HCT116 (cell line): Measurements from ENCODE around the gene EFR3B. TPM values are rescaled to one million over a fixed set of nuclear protein-coding genes. Genes with fewer than 3 reads are reported as not detected.

Experiments used
- ATAC-seq: fragments of 200-7000 bp; cut with Tn5 transposase; 2 replicates; pipeline ENCODE4 v1.9.1; 2020; ENCODE audit warnings: mild to moderate bottlenecking, moderate library complexity
- BruUV-seq: library from RNA; stranded (reverse); fragments of 400-500 nt; replicated peaks from 2 replicates; lab custom pipeline; 2021; lab: Mats Ljungman, UMichigan
- CTCF ChIA-PET: fragments of 300-600 bp; sonication (Branson Sonifier 250); formaldehyde crosslinking; loops from one replicate; lab custom pipeline; 2021; ENCODE audit warnings: antibody characterized with exemption; lab: Charles Lee
- POLR2A ChIA-PET: fragments of 300-600, 350-600 bp; sonication (Branson Sonifier 250); formaldehyde crosslinking; loops from one replicate; lab custom pipeline; 2021; ENCODE audit warnings: antibody characterized with exemption; lab: Charles Lee
- RAD21 ChIA-PET, 2 experiments: fragments of 300-600 bp; sonication (Branson Sonifier 250); formaldehyde crosslinking; loops; one replicate each; lab custom pipeline; 2023; ENCODE audit warnings: low total read pairs in 2 of 2; ENCODE audit not compliant: uncharacterized antibody in 2 of 2, unreplicated experiment in 2 of 2, low non-redundant PET in 1 of 2; lab: Charles Lee
- DNase-seq: peaks from one replicate; pipeline ENCODE4 v3.0.0-alpha.2; 2010; ENCODE audit warnings: low read depth, low spot score
- H2AFZ ChIP-seq: fragments of 200-600 bp; shearing (Covaris generic), sonication (generic); 2 replicates; pipeline ENCODE4 v1.6.1; 2017; ENCODE audit warnings: low read depth, mixed run types, mixed read lengths, antibody characterized with exemption, low read length; ENCODE audit not compliant: poor library complexity, severe bottlenecking
- H3K27ac ChIP-seq: 2 replicates; pipeline ENCODE4 v1.5.1; 2012; ENCODE audit warnings: low read depth, low read length
- H3K27me3 ChIP-seq: fragments of 200-600 bp; sonication (generic); 2 replicates; pipeline ENCODE4 v1.6.1; 2016; ENCODE audit warnings: mixed run types, low read length, mixed read lengths; ENCODE audit not compliant: insufficient read depth
- H3K36me3 ChIP-seq, 2 experiments: fragments of 200-500 bp in 1 of 2; fragments of 200-600 bp in 1 of 2; sonication (Bioruptor generic) in 1 of 2; sonication (generic) in 1 of 2; 2 replicates each; pipeline versions ENCODE4 v1.5.1 to v1.6.1; 2014 to 2016; ENCODE audit warnings: low read length in 2 of 2, inconsistent platforms in 1 of 2, mixed read lengths in 1 of 2, mixed run types in 1 of 2; ENCODE audit not compliant: insufficient read depth in 2 of 2, control insufficient read depth in 1 of 2
- H3K4me1 ChIP-seq, 2 experiments: fragments of 200-600 bp in 1 of 2; sonication (generic) in 1 of 2; 2 replicates each; pipeline versions ENCODE4 v1.5.1 to v1.6.1; 2012 to 2017; ENCODE audit warnings: low read length in 2 of 2, inconsistent platforms in 1 of 2, mild to moderate bottlenecking in 1 of 2, mixed read lengths in 1 of 2, mixed run types in 1 of 2, moderate library complexity in 1 of 2; ENCODE audit not compliant: insufficient read depth in 2 of 2, control insufficient read depth in 1 of 2
- H3K4me2 ChIP-seq: fragments of 200-600 bp; sonication (generic); 2 replicates; pipeline ENCODE4 v1.6.1; 2017; ENCODE audit warnings: mixed run types, low read length, mixed read lengths
- H3K4me3 ChIP-seq, 2 experiments: fragments of 200-600 bp in 1 of 2; sonication (generic) in 1 of 2; replicated peaks in 1 of 2; 2 replicates each; pipeline ENCODE4 v1.5.1; 2011 to 2016; ENCODE audit warnings: low read length in 2 of 2, control low read depth in 1 of 2, low read depth in 1 of 2, mild to moderate bottlenecking in 1 of 2, mixed read lengths in 1 of 2, mixed run types in 1 of 2
- H3K79me2 ChIP-seq: fragments of 200-600 bp; sonication (generic); 2 replicates; pipeline ENCODE4 v1.6.1; 2017; ENCODE audit warnings: mild to moderate bottlenecking, mixed run types, low read length, moderate library complexity, mixed read lengths; ENCODE audit not compliant: insufficient read depth
- H3K9ac ChIP-seq: fragments of 200-600 bp; sonication (generic); 2 replicates; pipeline ENCODE4 v1.6.1; 2016; ENCODE audit warnings: low read length, mixed read lengths
- H3K9me2 ChIP-seq: fragments of 200-600 bp; sonication (generic), shearing (Covaris generic); 2 replicates; pipeline ENCODE4 v1.6.1; 2017; ENCODE audit warnings: mixed run types, mild to moderate bottlenecking, moderate library complexity; ENCODE audit not compliant: insufficient read depth
- H3K9me3 ChIP-seq, 2 experiments: fragments of 200-500 bp in 1 of 2; fragments of 200-600 bp in 1 of 2; sonication (Bioruptor generic) in 1 of 2; sonication (generic) in 1 of 2; 2 replicates each; pipeline ENCODE4 v1.6.1; 2014 to 2017; ENCODE audit warnings: low read length in 2 of 2, mixed read lengths in 2 of 2, inconsistent platforms in 1 of 2, low read depth in 1 of 2, mild to moderate bottlenecking in 1 of 2, mixed run types in 1 of 2, moderate library complexity in 1 of 2; ENCODE audit not compliant: control insufficient read depth in 1 of 2, insufficient read depth in 1 of 2
- H4K20me1 ChIP-seq: fragments of 200-600 bp; sonication (generic), shearing (Covaris generic); 2 replicates; pipeline ENCODE4 v1.6.1; 2017; ENCODE audit warnings: mixed run types, mild to moderate bottlenecking, moderate library complexity; ENCODE audit not compliant: insufficient read depth
- ATF3 ChIP-seq: IDR thresholded peaks from 2 replicates; pipeline ENCODE4 v1.6.1; 2012
- CEBPB ChIP-seq: IDR thresholded peaks from 2 replicates; pipeline ENCODE4 v1.6.1; 2012; ENCODE audit warnings: low read depth
- CTCF ChIP-seq, 3 experiments: fragments of 200-600 bp in 1 of 3; sonication (generic) in 1 of 3; IDR thresholded peaks in 2 of 3; conservative IDR thresholded peaks in 1 of 3; 2 replicates each; pipeline ENCODE4 v1.5.1; 2012 to 2017; ENCODE audit warnings: low read depth in 2 of 3, low read length in 2 of 3, antibody characterized with exemption in 1 of 3, borderline replicate concordance in 1 of 3, control low read depth in 1 of 3, mild to moderate bottlenecking in 1 of 3, mixed read lengths in 1 of 3, mixed run types in 1 of 3, moderate library complexity in 1 of 3; ENCODE audit not compliant: insufficient read depth in 1 of 3
- ELF1 ChIP-seq: IDR thresholded peaks from 2 replicates; pipeline ENCODE4 v1.6.1; 2012; ENCODE audit warnings: low read depth, borderline replicate concordance
- EZH2 ChIP-seq: fragments of 200-600 bp; sonication (generic); IDR thresholded peaks from 2 replicates; pipeline ENCODE4 v1.6.1; 2017; ENCODE audit warnings: antibody characterized with exemption, mixed run types
- FOSL1 ChIP-seq: IDR thresholded peaks from 2 replicates; pipeline ENCODE4 v1.6.1; 2012; ENCODE audit warnings: low read depth
- JUND ChIP-seq: IDR thresholded peaks from 2 replicates; pipeline ENCODE4 v1.6.1; 2012
- MAX ChIP-seq: IDR thresholded peaks from 2 replicates; pipeline ENCODE4 v1.6.1; 2012
- POLR2A ChIP-seq: IDR thresholded peaks from 2 replicates; pipeline ENCODE4 v1.7.0; 2011; ENCODE audit warnings: borderline replicate concordance; ENCODE audit not compliant: insufficient read depth, insufficient read length; ENCODE audit errors: extremely low read depth
- POLR2AphosphoS5 ChIP-seq: IDR thresholded peaks from 2 replicates; pipeline ENCODE4 v1.6.1; 2011; ENCODE audit warnings: mild to moderate bottlenecking, low read depth, low read length, moderate library complexity
- RAD21 ChIP-seq: IDR thresholded peaks from 2 replicates; pipeline ENCODE4 v1.6.1; 2012; ENCODE audit warnings: low read depth, mild to moderate bottlenecking
- REST ChIP-seq: IDR thresholded peaks from 2 replicates; pipeline ENCODE4 v1.6.1; 2012; ENCODE audit warnings: low read depth
- SIN3A ChIP-seq: IDR thresholded peaks from 2 replicates; pipeline ENCODE4 v1.6.1; 2012; ENCODE audit warnings: low read depth
- SP1 ChIP-seq: IDR thresholded peaks from 2 replicates; pipeline ENCODE4 v1.6.1; 2012; ENCODE audit warnings: low read depth
- SRF ChIP-seq: IDR thresholded peaks from 2 replicates; pipeline ENCODE4 v1.6.1; 2012; ENCODE audit warnings: low read depth
- YY1 ChIP-seq: IDR thresholded peaks from 2 replicates; pipeline ENCODE4 v1.6.1; 2011; ENCODE audit warnings: low read length, low read depth, moderate library complexity, mild to moderate bottlenecking; ENCODE audit not compliant: insufficient replicate concordance; ENCODE audit errors: extremely low read depth
- ZBTB33 ChIP-seq: IDR thresholded peaks from 2 replicates; pipeline ENCODE4 v1.6.1; 2011; ENCODE audit warnings: mild to moderate bottlenecking, low read length, moderate library complexity; ENCODE audit not compliant: insufficient replicate concordance; ENCODE audit errors: extremely low read depth
- ZFX ChIP-seq: fragments of 450-650 bp; IDR thresholded peaks from 2 replicates; pipeline ENCODE4 v1.6.1; 2017
- ZNF274 ChIP-seq: fragments of 200-500 bp; sonication (Bioruptor generic); IDR thresholded peaks from 2 replicates; pipeline ENCODE4 v1.6.1; 2014; ENCODE audit warnings: mild to moderate bottlenecking, low read depth, low read length, inconsistent platforms
- intact Hi-C: fragments of 100-400 bp; cut with micrococcal nuclease; formaldehyde crosslinking; loops from 2 replicates; pipeline ENCODE4 v1.10.0; 2022
- total RNA-seq: library from RNA; stranded (reverse); gene quantifications from one replicate; pipeline ENCODE4 v1.2.1, GENCODE V29; 2021; ENCODE audit not compliant: unreplicated experiment

EFR3B gene
- total RNA-seq, 1 experiment from 2014 or later = 0.96 TPM

- no peaks in the 10 kb centered on the region for H3K27me3 ChIP-seq
- no peak overlapping the region for H3K9ac ChIP-seq
- peaks cover 3 to 30% of the 10 kb centered on the region in 2 experiments for H3K4me1 ChIP-seq
- no TSS peak for BruUV-seq
- H2AFZ ChIP-seq = no peak overlapping the region
- no peaks in the 10 kb centered on the region for H3K79me2 ChIP-seq
- no peak for ATAC-seq
- no peaks in the 10 kb centered on the region for H4K20me1 ChIP-seq
- H3K4me3 ChIP-seq = no peak overlapping the region
- H3K36me3 ChIP-seq = no peaks in the 10 kb centered on the region
- intact Hi-C loops = loop anchor here (5.0 kb wide), 1 partner anchor 62 kb away; the partner anchor contains the start of gene EFR3B
- TF ChIP-seq FOSL1 (no peak), REST (no peak), SRF (no peak), ZFX (no peak), JUND (no peak), POLR2A (no peak), YY1 (no peak), CEBPB (no peak), ZNF274 (no peak), ZBTB33 (no peak), ATF3 (no peak), EZH2 (no peak), SIN3A (no peak), ELF1 (no peak), POLR2AphosphoS5 (no peak), MAX (no peak), RAD21 (no peak), SP1 (no peak), CTCF (IDR thresholded peaks at IDR 0.05 in 2 of 3, conservative IDR thresholded peaks at IDR 0.05 in 1 of 3; ENCODE audit: borderline replicate concordance in 1 of 3, insufficient read depth in 1 of 3, low read depth in 2 of 3, low read length in 2 of 3) (no peak)
- TF ChIP-seq, all 23 proteins: peak for 0
- RAD21 ChIA-PET = interaction anchor here in 1 of 2 experiments (0.5 kb wide), 1 partner anchor 24 kb away, joined by 3 read pairs; no protein-coding TSS in a partner anchor
- DNase-seq = no peak
- Histone ChIP-seq H3K27ac (no peak overlapping the region), H3K4me2 (peak overlapping the region; percentile 37), H3K9me2 (no peaks in the 10 kb centered on the region), H3K9me3 (no peaks in the 10 kb centered on the region)
- POLR2A ChIA-PET = no interaction called here
- CTCF ChIA-PET = no interaction called here
Observed at GRCh38 chr2:25104736-25105135, 62.9 kb downstream of the EFR3B start.
